Activated naive CD4-positive, alpha-beta T cell treated with anti-CD3 and anti-CD28 coated beads, Interleukin-2, amount 50 U/mL, for 16 hours (primary cell): ENCODE results near the gene MMD2.
"Not testable (repeated sequence)": the region's sequence is repeated elsewhere in the genome, so short reads cannot be mapped to it uniquely, and the experiment has no call there.

ENCODE experiments used
- DNase-seq: peaks from one replicate; pipeline ENCODE4 v3.0.0-alpha.2; 2020

The MMD2 gene

DNA sequence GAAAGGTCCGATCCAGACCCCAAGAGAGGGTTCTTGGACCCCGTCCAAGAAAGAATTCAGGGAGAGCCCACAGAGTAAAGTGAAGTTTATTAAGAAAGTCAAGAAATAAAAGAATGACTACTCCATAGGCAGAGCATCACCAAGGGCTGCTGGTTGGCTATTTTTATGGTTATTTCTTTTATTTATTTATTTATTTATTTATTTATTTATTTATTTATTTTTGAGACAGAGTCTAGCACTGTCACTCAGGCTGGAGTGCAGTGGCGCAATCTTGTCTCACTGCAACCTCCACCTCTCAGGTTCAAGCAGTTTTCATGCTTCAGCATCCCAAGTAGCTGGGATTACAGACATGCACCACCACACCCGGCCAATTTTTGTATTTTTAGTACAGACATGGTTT lies 65.8 kb downstream of the MMD2 start:
- not testable (repeated sequence) for DNase-seq

DNA sequence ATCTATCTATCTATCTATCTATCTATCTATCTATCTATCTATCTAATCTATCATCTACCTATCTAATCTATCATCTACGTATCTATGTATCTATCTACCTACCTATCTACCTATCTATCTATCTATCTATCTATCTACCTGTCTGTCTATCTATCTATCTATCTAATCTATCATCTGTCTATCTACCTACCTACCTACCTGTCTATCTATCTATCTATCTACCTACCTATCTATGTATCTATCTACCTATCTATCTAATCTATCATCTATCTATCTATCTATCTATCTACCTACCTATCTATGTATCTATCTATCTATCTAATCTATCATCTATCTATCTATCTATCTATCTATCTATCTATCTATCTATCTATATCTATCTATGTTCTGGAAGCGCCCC lies 67.5 kb downstream of the MMD2 start:
- not testable (repeated sequence) for DNase-seq

DNA sequence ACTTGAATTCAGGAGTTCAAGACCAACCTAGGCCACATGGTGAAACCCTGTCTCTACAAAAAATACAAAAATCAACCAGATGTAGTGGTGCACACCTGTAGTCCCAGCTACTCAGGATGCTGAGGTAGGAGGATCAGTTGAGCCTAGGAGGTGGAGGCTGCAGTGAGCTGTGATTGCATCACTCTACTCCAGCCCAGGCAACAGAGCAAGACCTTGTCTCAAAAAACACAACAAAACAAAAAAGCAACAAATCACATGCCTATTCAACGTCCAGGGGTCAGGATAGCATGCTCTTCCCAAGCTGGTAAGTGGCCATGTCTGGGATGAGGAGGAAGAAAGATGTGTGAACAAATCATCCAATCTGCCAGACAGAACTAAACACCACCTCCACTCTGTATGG lies 69.3 kb downstream of the MMD2 start:
- DNase-seq = no peak

DNA sequence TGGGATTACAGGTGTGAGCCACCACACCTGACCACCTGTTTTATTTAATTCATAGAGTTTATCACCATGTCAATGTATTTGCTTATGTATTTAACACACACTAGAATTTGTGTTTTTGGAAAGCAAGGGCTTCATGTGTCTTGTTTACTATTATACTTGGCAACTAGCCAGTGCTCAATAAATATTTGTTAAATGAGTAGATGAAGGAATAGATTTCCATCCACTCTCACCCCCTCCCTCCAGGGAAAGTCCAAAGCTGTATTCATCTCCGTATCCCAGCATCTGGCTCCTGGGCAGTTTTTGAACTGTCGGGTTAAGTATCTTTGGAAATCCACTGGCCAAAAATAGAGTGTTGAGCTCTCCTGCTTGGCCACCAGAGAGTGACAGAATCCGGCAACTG lies 70.8 kb downstream of the MMD2 start:
- no peak for DNase-seq

DNA sequence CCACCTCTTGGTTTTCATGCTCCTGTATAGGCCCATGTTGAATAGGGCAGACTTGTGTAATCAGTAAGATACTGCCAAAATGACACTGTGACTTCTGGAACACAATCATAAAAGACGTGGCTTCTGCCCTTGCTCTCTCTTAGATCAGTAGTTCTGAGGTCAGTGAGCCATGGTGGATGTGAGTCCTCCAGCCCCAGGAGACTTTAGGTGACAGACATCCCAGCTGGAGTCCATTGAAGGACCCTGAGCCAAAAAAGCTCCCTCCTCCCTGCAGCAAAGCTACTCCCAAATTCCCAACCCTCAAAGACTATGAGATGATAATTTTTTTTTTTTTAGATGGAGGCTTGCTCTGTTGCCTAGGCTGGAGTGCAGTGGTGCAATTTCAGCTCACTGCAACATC lies 72.3 kb downstream of the MMD2 start:
- no peak for DNase-seq

DNA sequence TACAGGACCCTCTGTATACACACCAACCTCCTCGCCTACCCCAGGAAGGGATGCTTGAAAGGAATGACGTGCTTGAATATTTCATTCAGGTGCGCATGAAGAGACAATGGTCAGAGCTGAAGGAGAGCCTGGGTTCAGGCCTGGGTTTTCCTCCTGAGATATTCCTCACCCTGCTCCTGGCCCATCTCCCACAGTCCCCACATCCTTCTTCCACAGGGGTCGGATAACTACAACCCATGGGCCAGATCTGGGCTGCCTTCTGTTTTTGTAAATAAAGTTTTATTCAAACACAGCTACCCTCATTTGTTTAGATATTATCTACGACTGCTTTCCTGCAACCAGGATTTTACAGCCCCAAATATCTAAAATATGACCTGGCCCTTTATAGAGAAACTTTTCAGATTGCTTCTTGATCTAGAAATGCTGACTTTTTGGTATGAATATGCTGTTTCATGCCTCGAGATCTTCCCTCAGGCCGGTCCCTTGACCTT lies 73.6 kb downstream of the MMD2 start:
- DNase-seq = no peak

DNA sequence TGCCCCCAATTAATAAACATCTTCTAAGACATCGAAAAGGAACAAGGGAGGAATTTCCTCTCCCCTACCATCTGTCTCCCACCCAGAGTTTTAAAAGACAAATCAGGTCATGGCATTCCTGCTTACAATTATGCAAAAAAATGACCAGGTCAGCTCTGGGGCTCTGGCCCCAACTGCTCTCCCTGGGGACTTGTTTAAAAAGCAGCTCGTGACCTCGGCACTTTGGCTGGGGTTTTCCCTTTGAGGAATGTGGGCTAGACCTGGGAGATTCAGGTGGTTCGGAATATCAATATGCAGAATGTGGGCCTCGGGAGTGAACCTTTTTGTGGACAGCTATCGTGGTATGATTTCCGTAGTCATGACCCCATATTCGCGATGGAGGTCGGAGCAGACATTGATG lies 74.8 kb downstream of the MMD2 start:
- DNase-seq = no peak

DNA sequence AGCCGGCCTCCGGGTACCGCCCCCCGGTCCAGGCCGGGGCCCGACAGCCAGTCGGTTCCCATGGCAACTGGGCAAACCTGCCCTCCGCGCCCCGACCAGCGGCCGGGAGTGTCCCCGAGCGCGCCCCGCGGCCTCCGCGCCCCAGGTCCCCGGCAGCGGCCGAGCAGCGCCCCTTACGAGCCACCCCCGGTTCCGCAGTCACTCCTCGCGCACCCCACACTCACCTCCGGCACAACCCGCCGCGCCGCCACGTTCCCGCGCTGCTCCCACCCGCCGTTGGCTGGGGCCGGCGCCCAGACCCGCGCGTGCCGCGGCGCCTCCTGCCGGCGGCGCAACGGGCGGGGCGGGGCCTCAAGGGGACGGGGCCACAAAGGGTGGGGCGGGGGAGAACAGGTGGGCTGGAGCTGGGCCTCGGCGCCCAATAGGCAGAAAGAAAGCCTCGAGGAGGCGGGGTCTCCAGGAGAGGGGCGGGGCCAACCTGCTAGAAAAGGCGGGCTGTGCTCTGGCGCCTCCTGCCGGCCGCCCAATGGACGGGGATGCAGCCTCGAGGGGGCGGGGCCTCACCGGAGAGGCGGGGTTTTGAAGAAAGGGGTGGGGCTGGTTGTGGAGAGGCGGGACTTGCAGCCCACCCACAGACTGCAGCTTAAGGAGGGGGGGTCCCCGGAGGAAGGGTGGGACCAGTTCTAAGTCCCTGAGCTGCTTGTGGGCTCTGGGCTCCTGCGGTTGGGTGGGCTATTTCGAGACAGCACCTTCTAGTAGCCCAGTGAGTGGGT lies 75.4 kb downstream of the MMD2 start, which contains the start of gene RADIL:
Gene RADIL (minus strand): TSS at position 345 of the 773 bp plus-strand sequence. CDS start 5,577 bp downstream, outside the sequence.
- DNase-seq = peak; percentile 87

DNA sequence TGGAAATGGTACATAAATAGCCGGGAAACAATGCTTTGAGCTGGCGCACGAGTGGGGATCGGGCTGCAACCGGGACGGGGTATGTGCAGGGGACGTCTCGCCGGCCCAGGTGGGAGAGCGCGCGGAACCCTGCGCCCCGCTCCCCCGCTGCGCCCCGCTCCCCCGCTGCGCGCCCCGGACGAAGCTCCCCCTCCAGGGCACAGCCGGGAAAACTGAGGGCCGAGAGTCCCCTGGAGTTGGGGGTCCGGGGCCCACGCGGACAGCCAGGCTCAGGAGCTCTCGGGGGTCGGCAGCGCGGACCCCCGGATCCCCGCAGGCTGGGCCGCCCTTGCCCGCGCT lies 76.0 kb downstream of the MMD2 start:
- DNase-seq = no peak

DNA sequence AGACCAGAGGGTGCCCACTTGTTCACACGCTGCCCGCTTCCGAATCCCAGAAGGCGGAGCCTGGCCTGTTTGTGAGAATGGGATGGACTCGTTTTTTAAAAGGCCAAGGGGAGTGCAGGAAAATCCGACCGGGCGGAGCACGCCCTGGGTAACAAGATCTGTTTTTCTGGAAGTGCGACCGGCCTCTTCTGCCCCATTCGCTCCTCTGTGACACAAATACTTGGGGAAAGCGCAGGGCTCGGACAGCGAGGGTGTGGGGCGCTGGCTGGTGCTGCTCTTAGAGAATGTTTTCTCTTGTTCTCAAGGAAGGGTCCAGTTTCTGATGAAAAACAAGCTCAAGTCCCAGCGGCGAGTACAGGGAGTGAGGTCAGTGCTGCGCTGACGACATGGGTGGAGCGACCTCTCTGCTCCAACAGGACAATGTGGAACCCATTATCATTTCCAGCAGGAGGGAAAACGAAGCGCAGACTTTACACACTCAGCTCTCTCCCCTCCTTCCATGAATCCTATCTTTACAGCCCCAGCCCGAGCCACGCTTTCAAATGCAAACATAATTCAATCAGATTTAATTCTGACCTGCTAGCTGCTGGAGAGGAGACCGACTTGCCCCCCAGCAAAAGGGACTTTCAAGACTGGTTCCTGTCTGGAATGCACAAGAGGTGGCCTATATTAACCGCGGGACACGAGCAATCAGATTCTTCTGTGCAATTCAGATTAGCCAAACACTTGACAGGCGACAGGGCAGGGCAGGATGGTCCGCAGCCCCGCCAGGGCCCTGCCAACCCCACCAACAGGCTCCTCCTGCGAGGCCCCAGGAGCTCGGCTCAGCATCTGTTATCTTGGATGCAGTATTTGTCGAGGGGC lies 76.6 kb downstream of the MMD2 start:
- no peak for DNase-seq

DNA sequence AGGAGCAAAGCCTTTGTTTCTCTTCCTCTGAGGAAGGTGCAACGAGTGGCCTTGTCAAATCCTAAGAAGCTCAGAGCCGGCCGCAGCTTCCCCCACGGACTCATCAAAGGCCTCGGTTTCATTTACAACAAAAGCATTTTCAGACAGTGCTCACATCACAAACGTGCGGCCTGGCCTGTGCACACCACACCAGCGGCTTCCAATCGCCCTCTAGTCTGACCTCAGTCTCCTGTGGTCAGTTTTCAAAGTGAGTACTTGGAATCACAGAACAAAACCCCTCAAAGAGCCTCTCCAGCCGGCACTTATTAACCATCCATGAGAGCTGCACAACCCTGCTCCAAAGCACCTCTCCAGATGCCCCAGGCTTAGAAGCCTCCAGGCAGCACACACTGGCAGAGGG lies 78.8 kb downstream of the MMD2 start:
- no peak for DNase-seq

DNA sequence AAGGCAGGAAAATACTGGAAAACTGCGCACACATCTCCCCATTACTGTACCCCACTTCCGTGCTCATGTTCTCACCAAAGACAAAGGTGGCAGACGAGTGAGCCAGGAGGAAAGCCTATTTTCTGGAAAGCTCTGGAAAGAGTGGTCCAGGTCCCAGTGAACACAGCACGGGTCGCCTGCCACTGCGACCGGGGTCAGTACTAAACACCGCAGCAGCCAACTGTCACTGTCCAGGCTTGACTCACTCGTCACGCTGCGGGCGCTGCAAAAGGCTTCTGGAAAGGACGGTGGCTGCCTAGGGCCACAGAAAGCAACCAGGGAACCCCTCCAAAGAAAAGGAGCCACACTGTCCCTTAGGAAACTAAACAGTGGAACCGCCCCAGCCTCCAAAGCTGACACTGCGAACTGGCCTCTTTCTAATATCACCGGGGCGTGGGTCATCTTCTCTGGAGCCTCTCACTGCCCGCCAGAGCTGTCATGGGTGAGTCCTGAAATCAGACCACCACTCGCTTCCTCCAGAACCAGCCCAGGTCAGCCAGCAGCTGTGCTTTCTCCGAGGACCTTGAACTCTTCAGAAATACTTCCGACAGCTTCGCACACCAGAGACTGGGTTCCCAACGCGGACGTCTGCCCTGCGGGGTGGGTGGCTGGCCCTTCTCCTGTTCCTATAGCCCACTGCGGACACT lies 79.4 kb downstream of the MMD2 start:
- no peak for DNase-seq

DNA sequence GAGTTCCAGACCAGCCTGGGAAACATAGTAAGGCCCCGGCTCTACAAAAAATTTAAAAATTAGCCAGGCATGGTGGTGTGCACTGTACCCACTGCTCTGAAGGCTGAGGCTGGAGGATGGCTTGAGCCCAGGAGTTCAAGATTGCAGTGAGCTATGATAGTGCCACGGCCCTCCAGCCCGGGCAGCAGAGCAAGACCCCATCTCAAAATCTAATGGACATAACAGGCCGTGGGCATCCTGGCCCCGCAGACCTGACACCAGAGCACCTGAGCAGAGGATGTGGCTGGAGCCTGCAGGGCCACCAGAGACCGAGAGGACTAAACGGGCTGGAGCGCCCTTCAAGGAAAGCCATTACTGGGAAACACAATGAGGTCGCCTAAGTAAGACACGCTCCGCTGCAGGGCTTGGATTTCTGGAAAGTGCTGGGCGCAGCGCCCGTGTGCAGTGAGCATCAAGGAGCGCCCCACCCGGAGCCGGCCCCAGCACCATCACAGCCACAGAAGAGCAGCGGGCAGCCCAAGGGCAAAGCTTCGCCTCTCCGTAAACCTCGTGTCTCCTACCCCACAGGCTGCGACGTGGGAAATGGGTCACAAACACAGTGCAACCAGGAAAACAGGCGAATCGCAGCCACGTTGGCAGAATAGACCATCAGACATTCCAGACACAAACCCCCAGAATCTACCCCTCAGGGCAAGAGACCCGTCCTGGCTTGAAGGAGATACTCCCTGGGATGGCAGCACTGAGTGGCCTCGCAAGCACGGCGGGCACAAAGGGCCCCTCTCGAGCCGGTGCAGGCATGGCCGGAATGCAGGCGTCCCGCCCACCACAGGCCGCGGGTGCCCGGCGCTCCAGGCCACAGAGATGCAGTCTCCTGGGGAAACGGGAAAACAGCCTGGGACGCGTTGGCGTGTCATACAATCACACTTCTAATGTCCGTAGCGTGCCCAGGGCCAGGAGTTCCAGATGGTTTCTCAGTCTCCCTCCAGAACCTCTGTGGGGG lies 80.4 kb downstream of the MMD2 start:
- no peak for DNase-seq

DNA sequence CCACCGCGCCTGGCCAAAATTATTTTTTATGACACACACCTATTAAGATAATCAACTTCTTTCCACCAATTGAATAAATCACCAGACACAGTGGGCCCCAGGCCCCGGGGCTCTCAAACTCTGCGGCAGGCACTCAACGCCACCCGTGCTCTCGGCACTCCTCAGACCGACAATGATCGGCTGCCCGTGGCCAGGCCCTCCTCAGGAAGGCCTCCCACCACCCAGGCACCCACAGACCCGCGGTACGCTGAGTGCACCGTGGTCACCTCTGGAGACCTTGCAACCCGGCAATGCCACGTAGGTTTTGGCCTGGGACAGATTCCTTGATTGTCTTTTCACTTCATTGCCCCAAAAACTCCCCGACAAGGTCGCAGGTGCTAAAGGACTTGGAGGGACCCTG lies 82.4 kb downstream of the MMD2 start:
- DNase-seq = no peak

DNA sequence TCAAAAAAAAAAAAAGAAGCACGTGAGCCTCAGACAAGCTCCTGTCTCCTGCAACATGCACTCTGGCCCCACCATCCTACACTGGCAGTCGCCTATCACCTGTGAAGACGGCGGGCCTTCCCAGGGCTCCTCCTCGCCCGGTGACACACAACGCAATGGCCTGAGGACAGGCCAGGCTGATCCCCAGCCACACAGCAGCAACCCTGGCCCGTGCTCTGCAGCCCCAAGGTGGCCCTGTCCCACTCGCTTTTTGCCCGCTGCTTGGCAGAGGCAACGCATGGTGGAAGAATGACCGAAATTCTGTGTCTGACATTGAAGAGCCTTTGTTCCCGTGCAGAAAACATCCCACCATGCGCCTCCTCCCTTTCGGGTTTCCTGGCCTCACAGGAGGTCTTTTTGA lies 83.6 kb downstream of the MMD2 start:
- DNase-seq = no peak

DNA sequence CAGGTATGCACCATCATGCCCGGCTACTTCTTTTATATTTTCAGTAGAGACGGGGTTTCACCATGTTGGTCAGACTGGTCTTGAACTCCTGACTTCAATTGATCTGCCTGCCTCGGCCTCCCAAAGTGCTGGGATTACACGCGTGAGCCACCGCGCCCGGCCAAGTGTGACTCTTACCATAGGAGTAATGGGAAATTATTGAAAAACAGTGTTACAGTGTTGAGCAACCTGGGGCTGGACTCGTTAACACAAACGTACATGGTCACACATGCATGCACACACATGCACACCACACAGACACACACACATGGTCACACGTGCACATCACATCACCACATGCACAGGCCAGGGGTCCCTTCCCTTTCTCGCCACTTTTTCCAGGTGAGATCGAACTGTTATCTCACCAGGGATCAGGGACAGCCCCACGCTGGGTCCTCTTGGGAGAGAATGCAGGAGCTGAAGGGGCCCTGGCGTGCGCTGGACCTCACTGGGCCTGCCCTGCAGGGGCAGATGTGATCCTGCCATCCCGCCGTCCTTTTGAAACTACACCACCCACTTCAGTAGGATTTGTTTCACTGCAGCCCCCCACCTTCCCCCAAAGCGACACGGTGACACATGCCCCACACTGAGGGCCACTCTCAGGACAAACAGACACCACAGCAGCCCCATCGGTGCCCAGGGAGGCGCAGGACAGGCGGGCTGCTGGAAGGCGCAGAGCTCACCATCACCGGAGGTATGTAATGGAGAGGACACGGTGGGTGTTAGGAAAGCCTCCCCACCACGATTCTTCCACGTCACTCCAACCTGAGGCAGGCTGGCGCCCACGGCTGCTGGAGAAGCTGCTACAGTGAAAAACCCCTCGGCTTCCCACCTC lies 85.7 kb downstream of the MMD2 start:
- no peak for DNase-seq

DNA sequence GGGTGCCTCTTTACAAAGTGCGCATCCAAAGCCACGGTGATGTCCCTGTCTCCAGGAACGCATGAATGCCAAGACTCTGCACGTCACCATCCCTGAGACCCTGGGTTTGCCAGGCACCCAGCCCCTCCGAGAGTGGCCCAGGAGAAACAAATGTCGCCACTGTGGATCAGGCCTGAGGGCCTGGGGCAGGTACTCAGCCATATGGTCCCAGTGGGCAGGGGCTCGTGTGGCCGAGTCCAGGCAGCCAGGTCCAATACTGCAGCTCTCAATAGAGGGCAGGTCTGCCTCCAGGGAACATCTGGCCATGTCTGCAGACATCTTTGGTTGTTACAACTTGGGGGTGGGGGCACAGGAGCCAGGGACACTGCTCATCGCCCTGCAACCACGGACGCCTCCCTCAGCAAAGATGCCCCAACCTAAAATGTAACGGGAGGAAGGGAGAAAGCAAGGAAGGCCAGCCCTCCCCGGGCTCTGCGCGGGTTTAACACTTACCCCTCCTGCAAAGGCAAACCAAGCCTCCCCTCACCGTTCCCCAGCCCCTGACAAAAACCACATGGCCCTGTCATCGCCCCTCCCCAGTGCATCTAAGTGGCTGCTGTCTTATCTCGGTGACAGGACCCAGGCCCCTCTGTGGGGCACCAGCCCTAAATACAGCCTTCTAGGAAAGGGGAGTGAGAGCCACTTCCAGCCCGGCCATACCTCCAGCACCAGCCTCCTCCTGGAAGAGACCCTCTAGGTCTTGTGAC lies 86.9 kb downstream of the MMD2 start:
- DNase-seq = no peak

DNA sequence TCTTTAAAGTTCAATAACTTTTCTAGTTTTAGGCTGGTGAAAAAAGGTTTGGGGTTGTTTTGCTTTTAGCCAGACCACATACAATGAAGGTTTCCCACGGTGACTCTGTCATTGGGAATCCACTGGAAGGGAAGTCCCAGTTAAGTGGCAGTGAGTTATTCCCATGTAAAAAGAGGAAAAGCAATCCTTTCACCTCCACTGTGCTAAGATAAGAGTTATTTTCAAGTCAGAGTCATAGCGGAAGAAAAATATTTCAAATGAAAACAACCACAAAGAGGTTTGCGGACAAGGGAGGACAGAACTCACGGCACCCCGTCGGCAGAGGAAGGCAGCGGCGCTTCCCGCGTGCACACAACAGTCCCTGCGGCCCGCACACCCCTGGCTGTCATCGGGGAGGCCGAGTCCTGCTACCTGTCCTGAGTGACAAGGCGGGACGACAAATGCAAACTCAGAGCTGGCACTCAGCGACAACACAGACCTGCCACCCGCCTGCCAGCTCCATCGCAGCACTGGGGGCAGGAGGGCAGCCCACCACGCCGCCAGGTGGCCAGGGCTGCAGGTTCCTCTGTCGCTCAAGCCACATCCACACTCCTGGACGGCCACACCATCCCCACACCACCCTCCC lies 87.8 kb downstream of the MMD2 start:
- DNase-seq = no peak

DNA sequence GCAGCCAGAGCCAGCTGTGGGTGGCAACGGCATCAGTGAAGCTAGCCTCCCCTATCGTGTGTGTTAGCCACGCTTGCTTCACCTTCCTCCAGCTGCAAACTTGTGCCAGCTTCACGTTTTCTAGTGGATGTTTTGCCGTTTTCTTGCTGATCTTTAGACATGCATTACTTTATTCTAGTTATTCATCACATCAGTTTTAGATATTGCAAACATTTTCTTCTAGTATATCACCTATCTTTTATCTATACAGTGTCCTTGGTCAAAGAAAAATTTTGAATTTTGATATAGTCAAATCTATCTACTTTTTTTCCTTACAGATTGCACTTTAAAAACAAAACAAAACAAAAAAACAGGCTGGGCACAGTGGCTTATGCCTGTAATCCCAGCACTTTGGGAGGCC lies 90.5 kb downstream of the MMD2 start:
- DNase-seq = no peak
